ENCODE data around the gene MYL6. TPM values are rescaled to one million over a fixed set of nuclear protein-coding genes. Genes with fewer than 3 reads are reported as not detected.

Gene MYL6
- total and polyA plus RNA-seq, 9 of the 15 experiments (the other 6 are each of a cell fraction or from before 2014, with no cell fraction given), result 557 to 1,664 (median 958) TPM

GRCh38 chr12:56157201-56158028, 744 bp upstream of the MYL6 start (continued):
- TF ChIP-seq ZNF445 (CRISPR knock-in tag; IDR thresholded peaks at IDR 0.05; ENCODE audit: low read depth), result no peak
- no peak for TF ChIP-seq KLF16 (IDR thresholded peaks at IDR 0.05)
- no peak for TF ChIP-seq GABPB2 (CRISPR knock-in tag; conservative IDR thresholded peaks at IDR 0.05)
- TF ChIP-seq HDAC3 (IDR thresholded peaks at IDR 0.05; ENCODE audit: borderline replicate concordance, partially characterized antibody), result no peak
- TF ChIP-seq ELF4 (CRISPR knock-in tag; IDR thresholded peaks at IDR 0.05), result no peak
- TF ChIP-seq BRF2 (IDR thresholded peaks at IDR 0.05; ENCODE audit: borderline replicate concordance, insufficient read depth, insufficient read length), result no peak
- no peak for TF ChIP-seq SRSF3 (IDR thresholded peaks at IDR 0.05; ENCODE audit: insufficient read depth, low read length)
- no peak for TF ChIP-seq ESRRB (CRISPR knock-in tag; IDR thresholded peaks at IDR 0.05; ENCODE audit: borderline replicate concordance)
- TF ChIP-seq RNF2 (IDR thresholded peaks at IDR 0.05), result peak; percentile 24; the same call in 1 of the 2 replicates
- TF ChIP-seq, protein P1, sequence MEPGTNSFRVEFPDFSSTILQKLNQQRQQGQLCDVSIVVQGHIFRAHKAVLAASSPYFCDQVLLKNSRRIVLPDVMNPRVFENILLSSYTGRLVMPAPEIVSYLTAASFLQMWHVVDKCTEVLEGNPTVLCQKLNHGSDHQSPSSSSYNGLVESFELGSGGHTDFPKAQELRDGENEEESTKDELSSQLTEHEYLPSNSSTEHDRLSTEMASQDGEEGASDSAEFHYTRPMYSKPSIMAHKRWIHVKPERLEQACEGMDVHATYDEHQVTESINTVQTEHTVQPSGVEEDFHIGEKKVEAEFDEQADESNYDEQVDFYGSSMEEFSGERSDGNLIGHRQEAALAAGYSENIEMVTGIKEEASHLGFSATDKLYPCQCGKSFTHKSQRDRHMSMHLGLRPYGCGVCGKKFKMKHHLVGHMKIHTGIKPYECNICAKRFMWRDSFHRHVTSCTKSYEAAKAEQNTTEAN (CRISPR knock-in tag; IDR thresholded peaks at IDR 0.05), result no peak
- TF ChIP-seq NR3C1 (CRISPR knock-in tag; IDR thresholded peaks at IDR 0.05), result no peak
- no peak for TF ChIP-seq HNRNPL (IDR thresholded peaks at IDR 0.05; ENCODE audit: low read depth, low read length)
- TF ChIP-seq PPARD (CRISPR knock-in tag; IDR thresholded peaks at IDR 0.05), result no peak
- TF ChIP-seq THAP7 (CRISPR knock-in tag; IDR thresholded peaks at IDR 0.05), result no peak
- no peak for TF ChIP-seq BRD4 (IDR thresholded peaks at IDR 0.05)
- TF ChIP-seq GTF2A2 (tag; IDR thresholded peaks at IDR 0.05), result no peak
- no peak; a peak in 1 of 4 replicates for TF ChIP-seq HDAC1 (IDR thresholded peaks at IDR 0.05)
- TF ChIP-seq ZNF282 (CRISPR knock-in tag; IDR thresholded peaks at IDR 0.05), result no peak
- TF ChIP-seq ZBTB26 (CRISPR knock-in tag; IDR thresholded peaks at IDR 0.05), result no peak
- TF ChIP-seq TCFL5 (CRISPR knock-in tag; conservative IDR thresholded peaks at IDR 0.05), result no peak
- TF ChIP-seq ZNF23 (CRISPR knock-in tag; IDR thresholded peaks at IDR 0.05), result no peak
- TF ChIP-seq, protein P2, sequence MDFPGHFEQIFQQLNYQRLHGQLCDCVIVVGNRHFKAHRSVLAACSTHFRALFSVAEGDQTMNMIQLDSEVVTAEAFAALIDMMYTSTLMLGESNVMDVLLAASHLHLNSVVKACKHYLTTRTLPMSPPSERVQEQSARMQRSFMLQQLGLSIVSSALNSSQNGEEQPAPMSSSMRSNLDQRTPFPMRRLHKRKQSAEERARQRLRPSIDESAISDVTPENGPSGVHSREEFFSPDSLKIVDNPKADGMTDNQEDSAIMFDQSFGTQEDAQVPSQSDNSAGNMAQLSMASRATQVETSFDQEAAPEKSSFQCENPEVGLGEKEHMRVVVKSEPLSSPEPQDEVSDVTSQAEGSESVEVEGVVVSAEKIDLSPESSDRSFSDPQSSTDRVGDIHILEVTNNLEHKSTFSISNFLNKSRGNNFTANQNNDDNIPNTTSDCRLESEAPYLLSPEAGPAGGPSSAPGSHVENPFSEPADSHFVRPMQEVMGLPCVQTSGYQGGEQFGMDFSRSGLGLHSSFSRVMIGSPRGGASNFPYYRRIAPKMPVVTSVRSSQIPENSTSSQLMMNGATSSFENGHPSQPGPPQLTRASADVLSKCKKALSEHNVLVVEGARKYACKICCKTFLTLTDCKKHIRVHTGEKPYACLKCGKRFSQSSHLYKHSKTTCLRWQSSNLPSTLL (IDR thresholded peaks at IDR 0.05), result no peak
- TF ChIP-seq KLF6 (CRISPR knock-in tag; IDR thresholded peaks at IDR 0.05; ENCODE audit: borderline replicate concordance), result no peak
- TF ChIP-seq HOXB6 (CRISPR knock-in tag; IDR thresholded peaks at IDR 0.05; ENCODE audit: borderline replicate concordance), result no peak

Measured in K562 (cell line).